Measurements from ENCODE around the gene ST3GAL3.

The ST3GAL3 gene

DNA sequence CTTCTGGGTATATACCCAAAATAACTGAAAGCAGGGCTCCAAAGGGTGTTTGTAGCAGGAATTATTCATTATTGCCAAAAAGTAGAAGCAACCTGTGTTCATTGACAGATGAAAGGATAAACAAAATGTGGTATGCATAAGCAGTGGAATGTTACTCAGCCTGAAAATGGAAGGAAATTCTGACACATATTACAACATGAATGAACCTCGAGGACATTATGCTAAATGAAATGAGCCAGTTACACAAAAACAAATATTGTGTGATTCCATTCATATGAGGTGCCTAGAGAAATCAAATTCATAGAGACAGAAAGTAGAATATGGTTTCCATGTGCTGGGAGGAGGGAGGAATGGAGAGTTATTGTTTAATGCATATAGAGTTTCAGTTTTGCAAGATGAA is 140.0 kb downstream of the ST3GAL3 start:
- no peak for DNase-seq (ENCODE audit: low read depth in 2 of 3, low spot score in 1 of 3)

DNA sequence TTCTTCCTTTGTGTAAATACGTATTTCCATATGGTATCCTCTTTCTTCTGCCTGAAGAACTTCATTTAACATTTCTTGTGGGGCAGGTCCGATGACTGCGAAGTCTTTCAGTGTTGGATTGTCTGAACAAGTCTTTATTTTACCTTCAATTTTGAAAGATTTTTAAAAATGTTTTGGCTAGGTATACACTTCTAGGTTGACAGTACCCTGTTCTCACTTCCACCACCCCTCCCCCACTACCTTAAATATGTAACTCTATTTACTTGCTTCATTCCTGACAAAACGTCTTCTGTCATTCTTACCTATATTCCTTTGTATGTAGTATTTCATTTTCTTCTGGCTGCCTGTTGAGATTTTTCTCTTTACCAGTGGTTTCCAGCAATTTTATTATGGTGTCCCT is 140.5 kb downstream of the ST3GAL3 start:
- DNase-seq (ENCODE audit: low read depth in 2 of 3, low spot score in 1 of 3) = no peak

DNA sequence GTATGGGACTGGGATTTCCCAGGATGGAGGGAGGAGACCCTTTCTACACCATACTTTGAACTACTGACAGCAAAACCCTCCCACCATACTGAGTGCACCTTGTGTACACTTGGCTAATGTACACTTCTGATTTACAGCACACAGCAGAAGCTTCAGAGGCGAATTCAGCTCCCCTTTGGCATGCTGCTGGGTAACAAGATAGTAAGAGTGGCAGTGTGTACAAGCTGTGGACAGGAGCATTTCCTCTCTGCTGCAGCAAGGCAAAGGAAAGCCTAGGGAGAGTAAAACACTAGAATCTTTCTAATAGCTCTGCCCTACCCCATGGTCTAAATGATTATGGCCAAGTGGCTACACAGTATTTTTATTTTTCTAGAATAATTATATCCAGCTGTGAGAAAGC is 142.3 kb downstream of the ST3GAL3 start:
- DNase-seq (ENCODE audit: low read depth in 2 of 3, low spot score in 1 of 3) = no peak

DNA sequence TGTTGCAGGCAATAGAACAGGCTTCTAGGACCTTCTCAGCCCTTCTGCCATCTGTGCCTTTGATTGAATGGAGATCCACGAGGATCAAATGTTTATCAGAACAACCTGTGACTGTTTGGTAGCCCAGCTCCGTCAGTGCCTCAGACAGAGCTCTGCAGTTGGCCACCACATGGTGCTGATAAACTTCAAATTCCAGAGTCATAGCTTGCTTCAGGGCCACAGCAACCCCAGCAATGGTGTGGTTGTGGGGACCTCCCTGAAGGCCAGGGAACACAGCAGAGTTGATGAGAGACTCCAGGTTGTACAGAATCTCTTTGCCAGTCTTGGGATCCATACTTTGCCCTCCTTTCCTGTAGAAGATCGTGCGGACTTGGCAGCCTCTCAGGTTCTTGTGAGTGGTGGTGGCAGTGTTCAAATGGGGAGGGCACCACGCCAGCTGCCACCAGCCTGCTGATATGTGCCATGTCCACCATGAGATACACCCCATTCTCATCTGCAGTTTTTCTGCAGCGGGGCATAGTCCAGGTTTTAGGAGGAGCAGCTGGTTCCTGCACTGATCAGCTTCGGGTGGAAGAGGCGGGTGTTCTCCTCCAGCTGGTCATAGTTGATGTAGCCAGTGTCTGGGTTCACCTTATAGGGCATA is 143.4 kb downstream of the ST3GAL3 start:
- no peak for DNase-seq (ENCODE audit: low read depth in 2 of 3, low spot score in 1 of 3)

- no peak for DNase-seq (ENCODE audit: low read depth in 2 of 3, low spot score in 1 of 3)
Measured at GRCh38 chr1:43851561-43852338, 144.4 kb downstream of the ST3GAL3 start.

GRCh38 chr1:43853161-43853921 is 146.0 kb downstream of the ST3GAL3 start:
- DNase-seq (ENCODE audit: low read depth in 2 of 3, low spot score in 1 of 3) = no peak

DNA sequence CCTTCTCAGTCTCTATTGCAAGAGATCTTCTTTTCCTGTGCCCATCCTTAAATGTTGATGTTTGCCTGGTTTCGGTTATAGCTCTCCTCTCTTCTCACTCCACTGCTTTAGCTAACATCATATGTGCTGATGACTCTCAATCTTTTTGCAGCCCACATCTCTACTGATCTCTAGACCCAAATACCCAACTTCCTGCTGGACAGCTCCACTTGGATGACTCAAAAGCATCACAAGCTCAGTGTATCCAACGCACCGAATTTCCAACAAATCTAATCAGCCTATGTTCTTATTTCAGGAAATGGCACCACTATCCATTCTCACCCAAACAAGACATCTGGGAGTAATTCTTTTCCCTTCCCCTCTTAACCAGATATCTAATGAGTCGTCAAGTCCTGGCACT is 147.1 kb downstream of the ST3GAL3 start:
- DNase-seq (ENCODE audit: low read depth in 2 of 3, low spot score in 1 of 3) = no peak

- no peak for DNase-seq (ENCODE audit: low read depth in 2 of 3, low spot score in 1 of 3)
Measured at GRCh38 chr1:43856188-43856587, 148.9 kb downstream of the ST3GAL3 start.

- DNase-seq (ENCODE audit: low read depth in 2 of 3, low spot score in 1 of 3) = no peak
Measured at GRCh38 chr1:43857163-43857562, 149.8 kb downstream of the ST3GAL3 start.

GRCh38 chr1:43858324-43858723 is 151.0 kb downstream of the ST3GAL3 start:
- DNase-seq (ENCODE audit: low read depth in 2 of 3, low spot score in 1 of 3) = no peak

DNA sequence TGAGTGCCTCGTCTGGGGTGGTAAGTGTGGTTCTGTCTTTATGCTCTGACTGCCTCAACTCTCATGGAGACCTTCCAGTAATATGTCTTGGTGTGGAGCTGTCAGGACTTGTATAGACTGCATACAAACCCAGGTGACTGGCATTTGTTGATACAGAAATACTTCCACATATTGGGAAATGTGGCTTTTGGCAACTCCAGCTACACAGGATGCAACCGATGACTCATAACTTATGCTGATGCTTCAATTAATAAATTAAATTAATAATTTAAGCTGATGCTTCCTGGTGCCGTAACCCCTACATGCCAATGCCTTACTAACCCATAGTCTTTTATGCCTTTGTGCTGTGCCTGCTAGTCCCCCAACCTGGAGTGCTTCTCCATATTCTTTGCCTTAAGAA is 154.0 kb downstream of the ST3GAL3 start:
- no peak for DNase-seq (ENCODE audit: low read depth in 2 of 3, low spot score in 1 of 3)

DNA sequence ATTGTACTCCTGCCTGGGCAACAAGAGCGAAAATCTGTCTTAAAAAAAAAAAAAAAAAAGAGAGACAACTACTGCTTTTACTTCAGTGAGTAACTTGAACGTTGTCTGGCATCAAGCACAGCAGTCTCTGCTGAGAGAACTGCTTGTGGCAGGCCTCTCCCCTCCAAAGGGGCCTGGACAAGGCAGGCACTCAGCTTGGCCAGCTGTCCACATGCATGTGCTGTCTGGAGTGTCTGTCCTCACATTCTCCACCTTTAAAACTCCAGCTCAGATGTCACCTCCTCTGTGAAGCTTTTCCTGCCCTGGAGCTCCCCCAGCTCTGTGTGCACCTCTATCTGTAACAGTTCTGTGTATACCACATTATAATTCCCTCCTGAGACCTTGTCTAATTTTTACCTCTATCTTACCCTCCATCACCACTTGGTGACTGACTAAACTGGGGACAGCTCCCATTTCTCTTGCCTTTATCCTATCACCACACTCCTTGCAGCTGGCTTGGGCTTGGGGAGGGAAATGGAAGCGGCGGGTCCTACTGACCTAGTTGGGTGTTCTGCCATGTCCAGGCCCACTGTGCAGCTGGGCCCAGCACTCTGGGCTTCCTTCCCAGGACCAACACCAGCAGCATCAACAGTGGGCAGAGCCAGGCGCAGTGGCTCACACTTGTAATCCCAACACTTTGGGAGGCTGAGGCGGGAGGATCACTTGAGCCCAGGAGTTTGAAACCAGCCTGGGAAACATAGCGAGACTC is 154.8 kb downstream of the ST3GAL3 start:
- no peak for DNase-seq (ENCODE audit: low read depth in 2 of 3, low spot score in 1 of 3)

- DNase-seq (ENCODE audit: low read depth in 2 of 3, low spot score in 1 of 3) = no peak
Measured at GRCh38 chr1:43864111-43865045, 157.0 kb downstream of the ST3GAL3 start.

DNA sequence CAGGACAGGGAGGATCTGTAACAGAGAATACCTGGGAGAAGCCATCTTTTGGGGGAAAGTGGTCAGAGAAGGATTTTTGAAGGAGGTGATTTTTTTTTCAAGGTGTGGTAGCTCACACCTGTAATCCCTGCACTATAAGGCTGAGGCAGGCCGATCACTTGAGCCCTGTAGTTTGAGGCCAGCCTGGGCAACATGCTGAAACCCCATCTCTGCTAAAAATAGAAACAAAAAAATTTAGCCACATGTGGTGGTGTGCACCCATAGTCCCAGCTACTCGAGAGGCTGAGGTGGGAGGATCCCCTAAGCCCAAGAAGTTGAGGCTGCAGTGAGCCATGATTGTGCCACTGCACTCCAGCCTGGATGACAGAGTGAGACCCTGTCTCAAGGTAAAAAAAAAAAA is 158.9 kb downstream of the ST3GAL3 start:
- DNase-seq (ENCODE audit: low read depth in 2 of 3, low spot score in 1 of 3) = no peak

- no peak for DNase-seq (ENCODE audit: low read depth in 2 of 3, low spot score in 1 of 3)
Measured at GRCh38 chr1:43867976-43868740, 160.8 kb downstream of the ST3GAL3 start.

- no peak for DNase-seq (ENCODE audit: low read depth in 2 of 3, low spot score in 1 of 3)
Measured at GRCh38 chr1:43868741-43869067, 161.4 kb downstream of the ST3GAL3 start.

GRCh38 chr1:43870306-43870705 is 163.0 kb downstream of the ST3GAL3 start:
- DNase-seq (ENCODE audit: low read depth in 2 of 3, low spot score in 1 of 3) = no peak

GRCh38 chr1:43871181-43871910 is 164.0 kb downstream of the ST3GAL3 start:
- no peak for DNase-seq (ENCODE audit: low read depth in 2 of 3, low spot score in 1 of 3)

DNA sequence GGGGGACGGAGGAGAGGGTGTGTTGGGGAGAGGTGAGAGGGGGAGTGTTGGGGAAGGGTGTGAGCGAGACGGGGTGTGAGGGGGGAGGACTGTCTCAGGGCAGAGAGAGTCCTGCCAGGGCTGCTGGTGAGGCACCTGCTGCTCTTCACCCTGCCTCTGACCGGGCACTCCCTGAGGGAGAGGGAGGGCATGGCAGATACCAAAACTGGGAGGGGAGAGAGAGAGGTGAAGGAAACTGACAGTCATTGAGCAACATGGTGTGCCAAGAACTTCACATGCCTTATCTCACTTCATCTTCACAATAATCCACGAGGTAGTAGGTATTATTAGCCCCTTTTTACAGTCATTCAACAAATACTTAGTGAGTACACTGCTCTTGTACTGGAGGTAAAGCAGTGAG is 164.9 kb downstream of the ST3GAL3 start:
- no peak for DNase-seq (ENCODE audit: low read depth in 2 of 3, low spot score in 1 of 3)

Measured in stimulated activated CD4-positive, alpha-beta T cell treated with anti-CD3 and anti-CD28 coated beads, Interleukin-12 subunit alpha, Interleukin-12 subunit beta, amount 100 ng/mL, for 48 hours (primary cell).